Cardiac septum (tissue), 1 donor: ENCODE data around the gene GAL3ST3. TPM values are rescaled to one million over a fixed set of nuclear protein-coding genes. Genes with fewer than 3 reads are reported as not detected.
A peak's percentile ranks its signal among the peaks of the same experiment; 100 is the strongest.

Experiments
- DNase-seq: peaks from one replicate; pipeline ENCODE4 v3.0.0-alpha.2; 2020; ENCODE audit warnings: low spot score
- intact Hi-C: fragments of 100-400 bp; cut with DNase I; formaldehyde crosslinking; loops from one replicate; pipeline ENCODE4 v1.14.0; 2022
- total RNA-seq: library from RNA; stranded (reverse); fragmentation: NEBNext Ultra II Directional; extraction: Animal tissue kit (Norgen Biotek cat#: 25700); gene quantifications from one replicate; pipeline ENCODE4 v1.2.1, GENCODE V29; 2021
- donor health status: DM: no; HTN: no; CAD: no.

GAL3ST3 gene
- total RNA-seq, 1 donor from 2014 or later: 3.1 TPM

DNA sequence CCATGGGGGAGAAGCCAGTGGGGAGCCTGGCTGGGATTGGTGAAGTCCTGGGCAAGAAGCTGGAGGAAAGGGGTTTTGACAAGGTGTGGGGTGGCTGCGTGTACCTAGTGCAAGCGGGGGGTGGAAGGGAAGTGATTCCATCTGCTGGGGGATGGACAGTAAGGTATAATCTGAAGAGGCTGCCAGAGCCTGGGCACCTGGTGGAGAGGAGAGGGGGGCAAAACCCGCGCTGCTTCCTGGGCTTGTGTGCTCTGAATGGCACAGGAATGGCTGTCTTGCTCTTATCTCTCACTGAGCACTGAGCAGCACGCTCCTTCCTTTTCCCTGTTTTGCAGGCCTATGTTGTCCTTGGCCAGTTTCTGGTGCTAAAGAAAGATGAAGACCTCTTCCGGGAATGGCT, 45.7 kb downstream of the GAL3ST3 start:
- intact Hi-C loops: loop anchor here (5.0 kb wide), 3 partner anchors 86 to 291 kb away; partner anchors contain the start of genes C11orf68, CFL1, DRAP1 and KAT5

DNA sequence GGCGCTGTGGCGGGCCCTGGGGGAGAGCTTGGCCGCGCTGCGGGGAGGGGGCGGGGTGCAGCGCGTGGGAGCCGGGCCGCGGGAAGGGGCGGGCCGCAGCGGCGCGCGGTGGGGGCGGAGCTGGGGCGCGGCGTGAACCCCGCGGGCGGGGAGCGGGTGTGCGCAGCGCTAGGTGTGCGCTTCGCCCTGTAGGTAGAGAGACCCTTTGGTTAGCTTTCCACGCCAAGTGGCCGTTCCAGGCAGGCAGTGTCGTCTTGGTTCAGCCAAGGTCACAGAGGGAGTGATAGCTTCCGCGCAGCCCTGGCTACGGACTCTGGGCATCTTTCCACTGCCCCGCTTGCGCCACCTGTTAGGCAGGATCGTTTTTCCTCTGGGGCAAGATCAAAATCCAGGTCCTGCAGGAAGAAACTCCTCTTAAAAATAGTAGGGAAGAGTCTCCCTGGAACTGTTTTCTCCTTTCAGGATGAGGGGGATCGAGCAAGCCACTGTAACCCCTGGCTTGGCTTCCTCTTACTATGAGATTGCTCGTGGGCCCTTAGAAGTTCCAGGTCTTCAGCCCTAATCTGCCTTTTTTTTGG, 46.2 kb downstream of the GAL3ST3 start:
- DNase-seq: peak; percentile 87
- intact Hi-C loops: loop anchor here (1.0 to 5.0 kb wide), 4 partner anchors 41 to 290 kb away; partner anchors contain the start of genes C11orf68, CFL1, DRAP1 and KAT5

More for the DNA sequence above, 45.7 kb downstream of the GAL3ST3 start:
- DNase-seq: no peak

DNA sequence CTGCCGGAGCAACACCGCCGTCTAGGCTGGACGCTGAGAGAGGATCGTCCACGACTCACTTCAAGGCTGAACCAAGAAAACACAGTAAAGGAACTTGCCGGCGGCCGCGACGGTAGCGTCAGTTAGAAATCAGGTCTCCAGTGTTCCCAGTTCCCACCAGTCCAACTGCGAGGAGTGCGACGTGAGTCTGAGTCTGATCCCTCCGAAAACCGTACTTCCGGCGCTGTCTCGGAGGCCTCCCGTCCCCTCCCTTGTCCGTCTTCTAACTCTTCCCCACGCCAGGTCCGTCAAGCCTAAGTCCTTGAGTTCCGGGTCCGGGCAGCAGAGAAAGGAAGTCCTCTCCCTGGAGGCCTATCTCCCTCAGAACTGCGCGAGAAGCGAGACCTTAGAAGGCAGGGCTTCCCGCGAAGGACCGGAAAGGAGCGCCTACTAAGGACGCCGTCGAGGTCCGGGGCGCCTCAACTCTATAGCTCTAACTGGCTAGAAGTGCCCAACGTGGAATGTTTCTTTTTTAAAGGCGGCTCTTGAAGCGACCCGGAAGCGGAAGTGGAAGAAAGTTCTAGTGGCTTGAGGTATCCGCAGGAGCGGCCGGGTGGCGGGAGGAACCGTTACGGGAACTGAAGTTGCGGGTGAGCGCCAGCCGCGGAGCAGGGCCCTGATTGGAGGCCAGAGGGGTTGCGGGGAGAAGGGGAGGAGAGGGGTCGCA, 46.9 kb downstream of the GAL3ST3 start, which contains the start of the genes BANF1 and EIF1AD:
Gene BANF1, plus strand, starts transcription at position 562 of the 706 bp plus-strand sequence. CDS start 748 bp downstream, outside the sequence.
Gene EIF1AD, minus strand, starts transcription at position 216 of the 706 bp plus-strand sequence. CDS start 1,768 bp downstream, outside the sequence.
- intact Hi-C loops: loop anchor here (1.0 to 5.0 kb wide), 4 partner anchors 41 to 290 kb away; partner anchors contain the start of genes C11orf68, CFL1, DRAP1 and KAT5
- peak; percentile 96 for DNase-seq

DNA sequence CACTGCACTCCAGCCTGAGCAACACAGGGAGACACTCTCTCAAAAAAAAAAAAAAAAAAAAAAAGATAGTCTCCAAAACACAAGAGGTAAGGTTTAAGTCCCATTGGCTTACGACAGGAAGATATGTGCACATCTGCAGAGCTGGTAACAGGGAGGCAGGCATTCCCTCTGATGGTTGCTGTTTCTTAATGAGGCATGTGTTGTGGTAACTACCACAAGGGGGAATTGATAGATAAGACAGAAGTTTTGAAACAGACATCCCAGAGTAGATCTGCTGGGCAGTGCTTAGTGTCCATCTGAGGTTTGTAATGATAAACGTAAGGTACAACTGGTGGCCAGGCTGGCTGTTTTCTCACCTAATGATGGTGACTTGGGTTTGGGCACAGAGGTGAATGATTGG, 51.7 kb downstream of the GAL3ST3 start:
- intact Hi-C loops: no loop called here
- no peak for DNase-seq

DNA sequence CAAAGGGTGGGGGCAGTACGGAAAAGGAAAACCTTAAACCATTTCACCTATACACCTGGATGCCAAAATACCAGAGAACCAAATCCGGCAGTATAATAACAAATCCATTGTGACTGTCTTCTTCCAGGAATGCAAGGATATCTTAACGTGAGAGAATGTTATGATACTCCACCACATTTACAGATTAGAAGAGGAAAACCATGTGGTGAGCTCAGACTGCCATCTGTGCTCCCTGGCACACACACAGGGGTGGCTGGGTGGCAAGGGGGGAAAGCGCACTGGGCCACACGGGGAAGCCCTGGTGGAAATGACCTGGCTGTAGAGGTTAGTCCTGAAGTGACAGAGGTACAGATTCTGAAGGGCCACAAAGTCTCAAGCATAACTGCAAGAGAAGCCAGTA, 56.9 kb downstream of the GAL3ST3 start:
- no peak for DNase-seq
- intact Hi-C loops: no loop called here

Other genes starting within 250 kb of the GAL3ST3 start
- gene SNX32, start 215.2 kb downstream of the GAL3ST3 start, total RNA-seq: 0.54 TPM
- gene CFL1, start 191.0 kb downstream of the GAL3ST3 start, total RNA-seq: 434 TPM
- gene MUS81, start 188.7 kb downstream of the GAL3ST3 start, total RNA-seq: 37.6 TPM
- 118 TPM for gene EFEMP2, start 176.4 kb downstream of the GAL3ST3 start, total RNA-seq
- 0.83 TPM for gene CTSW, start 169.3 kb downstream of the GAL3ST3 start, total RNA-seq
- gene FIBP, start 160.7 kb downstream of the GAL3ST3 start, total RNA-seq: 62.6 TPM
- gene CCDC85B, start 158.5 kb downstream of the GAL3ST3 start, total RNA-seq: 66.2 TPM
- 2.0 TPM for gene FOSL1, start 148.8 kb downstream of the GAL3ST3 start, total RNA-seq
- 45.2 TPM for gene C11orf68, start 130.1 kb downstream of the GAL3ST3 start, total RNA-seq
- 113 TPM for gene DRAP1, start 129.7 kb downstream of the GAL3ST3 start, total RNA-seq
- gene TSGA10IP, start 103.7 kb downstream of the GAL3ST3 start, total RNA-seq: not detected
- 35.9 TPM for gene SART1, start 87.4 kb downstream of the GAL3ST3 start, total RNA-seq
- 18.1 TPM for gene EIF1AD, start 47.0 kb downstream of the GAL3ST3 start, total RNA-seq
- gene BANF1, start 46.7 kb downstream of the GAL3ST3 start, total RNA-seq: 195 TPM
- gene CST6, start 37.2 kb downstream of the GAL3ST3 start, total RNA-seq: 1.5 TPM
- gene CATSPER1, start 22.7 kb downstream of the GAL3ST3 start, total RNA-seq: 0.13 TPM
- gene SF3B2, start 3.2 kb upstream of the GAL3ST3 start, total RNA-seq: 85.8 TPM
- gene PACS1, start 21.1 kb upstream of the GAL3ST3 start, total RNA-seq: 115 TPM
- gene KLC2, start 208.5 kb upstream of the GAL3ST3 start, total RNA-seq: 43.5 TPM
- 124 TPM for gene RAB1B, start 219.5 kb upstream of the GAL3ST3 start, total RNA-seq
- 0.22 TPM for gene CNIH2, start 229.0 kb upstream of the GAL3ST3 start, total RNA-seq
- 74.0 TPM for gene YIF1A, start 240.0 kb upstream of the GAL3ST3 start, total RNA-seq
- 0.24 TPM for gene TMEM151A, start 242.7 kb upstream of the GAL3ST3 start, total RNA-seq